HL-60 (cell line): ENCODE measurements around the gene CXCR4.

Source experiments
- DNase-seq, 2 experiments: peaks; one replicate each; pipeline ENCODE4 v3.0.0-alpha.2; 2010 to 2020; ENCODE audit warnings: low read depth in 1 of 2, low spot score in 1 of 2
- H3K27ac ChIP-seq: fragments of 250-450 bp; sonication (Bioruptor Pico); replicated peaks from 2 replicates; pipeline ENCODE4 v1.5.1; 2020; ENCODE audit warnings: mild to moderate bottlenecking, moderate library complexity
- H3K27me3 ChIP-seq: fragments of 250-450 bp; sonication (Bioruptor Pico); 2 replicates; pipeline ENCODE4 v1.5.1; 2021; ENCODE audit warnings: mild to moderate bottlenecking, moderate library complexity; ENCODE audit not compliant: insufficient read depth, poor library complexity, severe bottlenecking
- H3K4me3 ChIP-seq: replicated peaks from 2 replicates; pipeline ENCODE4 v1.5.1; 2011; ENCODE audit warnings: mild to moderate bottlenecking, control low read depth, low read length; ENCODE audit not compliant: insufficient read depth
- CTCF ChIP-seq: IDR thresholded peaks from one replicate; pipeline ENCODE4 v1.5.1; 2011; ENCODE audit warnings: low read length, control low read depth, inconsistent platforms; ENCODE audit not compliant: insufficient read depth
- GABPA ChIP-seq: IDR thresholded peaks from 2 replicates; pipeline ENCODE4 v1.6.1; 2012; ENCODE audit warnings: low read depth
- POLR2AphosphoS5 ChIP-seq: IDR thresholded peaks from 2 replicates; pipeline ENCODE4 v1.6.1; 2012; ENCODE audit warnings: low read depth
- REST ChIP-seq: IDR thresholded peaks from 2 replicates; pipeline ENCODE4 v1.6.1; 2012; ENCODE audit warnings: low read depth; ENCODE audit not compliant: insufficient replicate concordance
- SPI1 ChIP-seq: IDR thresholded peaks from 2 replicates; pipeline ENCODE4 v1.6.1; 2012; ENCODE audit warnings: low read depth, mild to moderate bottlenecking, borderline replicate concordance

CXCR4 gene

GRCh38 chr2:136131961-136132824 is 14.2 kb upstream of the CXCR4 start:
- no peak overlapping the region for H3K4me3 ChIP-seq
- H3K27ac ChIP-seq, result no peak overlapping the region
- DNase-seq, result no peak
- no peaks in the 10 kb centered on the region for H3K27me3 ChIP-seq
- TF ChIP-seq POLR2AphosphoS5 (no peak), CTCF (no peak), SPI1 (no peak), GABPA (no peak), REST (no peak)

- no peak for DNase-seq
- H3K4me3 ChIP-seq, result no peak overlapping the region
- H3K27me3 ChIP-seq, result no peaks in the 10 kb centered on the region
- H3K27ac ChIP-seq, result no peak overlapping the region
- TF ChIP-seq CTCF, result no peak
- TF ChIP-seq POLR2AphosphoS5, result no peak
- TF ChIP-seq REST, result no peak
- no peak for TF ChIP-seq SPI1
- no peak for TF ChIP-seq GABPA
Measured at GRCh38 chr2:136131484-136131960, 13.6 kb upstream of the CXCR4 start.

GRCh38 chr2:136130511-136130910 is 12.6 kb upstream of the CXCR4 start:
- Histone ChIP-seq H3K27me3 (no peaks in the 10 kb centered on the region), H3K27ac (no peak overlapping the region), H3K4me3 (no peak overlapping the region)
- DNase-seq, result no peak
- no peak for TF ChIP-seq REST
- no peak for TF ChIP-seq GABPA
- TF ChIP-seq CTCF, result no peak
- TF ChIP-seq SPI1, result no peak
- TF ChIP-seq POLR2AphosphoS5, result no peak
